Measurements from ENCODE around the gene CREBL2.
"Not testable (repeated sequence)": the region's sequence is repeated elsewhere in the genome, so short reads cannot be mapped to it uniquely, and the experiment has no call there.

Gene CREBL2

GRCh38 chr12:12611512-12612306, at the start of gene CREBL2:
CREBL2 (plus strand) TSS chr12:12611876; CDS start chr12:12612173, 297 bp downstream.
- DNase-seq (ENCODE audit: low read depth) = peak; percentile 72

- peak; percentile 24 for DNase-seq (ENCODE audit: low read depth)
These were observed 49.6 kb upstream of the CREBL2 start for GRCh38 chr12:12562016-12562483.

GRCh38 chr12:12562585-12563261, 49.0 kb upstream of the CREBL2 start, which contains the start of gene DUSP16:
DUSP16 (minus strand) TSS chr12:12562863; CDS start chr12:12521098, 41,765 bp downstream.
- DNase-seq (ENCODE audit: low read depth) = peak; percentile 66

GRCh38 chr12:12563290-12563928, 48.3 kb upstream of the CREBL2 start:
- no peak for DNase-seq (ENCODE audit: low read depth)

- DNase-seq (ENCODE audit: low read depth) = no peak
These were observed 46.8 kb upstream of the CREBL2 start for GRCh38 chr12:12564911-12565310.

GRCh38 chr12:12565971-12566370, 45.7 kb upstream of the CREBL2 start:
- not testable (repeated sequence) for DNase-seq (ENCODE audit: low read depth)

- DNase-seq (ENCODE audit: low read depth) = no peak
These were observed 39.0 kb upstream of the CREBL2 start for GRCh38 chr12:12572659-12573058.

- DNase-seq (ENCODE audit: low read depth) = no peak
These were observed 33.9 kb upstream of the CREBL2 start for GRCh38 chr12:12577786-12578185.

GRCh38 chr12:12580716-12581115, 31.0 kb upstream of the CREBL2 start:
- not testable (repeated sequence) for DNase-seq (ENCODE audit: low read depth)

GRCh38 chr12:12582193-12582881, 29.3 kb upstream of the CREBL2 start:
- DNase-seq (ENCODE audit: low read depth) = no peak

- no peak for DNase-seq (ENCODE audit: low read depth)
These were observed 28.8 kb upstream of the CREBL2 start for GRCh38 chr12:12582895-12583303.

GRCh38 chr12:12583510-12584178, 28.0 kb upstream of the CREBL2 start:
- DNase-seq (ENCODE audit: low read depth) = no peak

- no peak for DNase-seq (ENCODE audit: low read depth)
These were observed 26.4 kb upstream of the CREBL2 start for GRCh38 chr12:12585115-12585863.

- no peak for DNase-seq (ENCODE audit: low read depth)
These were observed 24.6 kb upstream of the CREBL2 start for GRCh38 chr12:12586879-12587675.

- no peak for DNase-seq (ENCODE audit: low read depth)
These were observed 23.8 kb upstream of the CREBL2 start for GRCh38 chr12:12587878-12588277.

- DNase-seq (ENCODE audit: low read depth) = not testable (repeated sequence)
These were observed 23.2 kb upstream of the CREBL2 start for GRCh38 chr12:12588436-12588835.

GRCh38 chr12:12590961-12591360, 20.7 kb upstream of the CREBL2 start:
- DNase-seq (ENCODE audit: low read depth) = no peak

- DNase-seq (ENCODE audit: low read depth) = no peak
These were observed 18.7 kb upstream of the CREBL2 start for GRCh38 chr12:12592930-12593329.

GRCh38 chr12:12595929-12596328, 15.7 kb upstream of the CREBL2 start:
- not testable (repeated sequence) for DNase-seq (ENCODE audit: low read depth)

- DNase-seq (ENCODE audit: low read depth) = not testable (repeated sequence)
These were observed 15.1 kb upstream of the CREBL2 start for GRCh38 chr12:12596598-12596997.

Measured in stimulated activated CD8-positive, alpha-beta memory T cell treated with anti-CD3 and anti-CD28 coated beads, Interleukin-12 subunit alpha, Interleukin-12 subunit beta, amount 100 ng/mL, for 4 hours (primary cell).